GF-D8 (cell line): ENCODE data around the gene CSF1R.
A peak's percentile ranks its signal among the peaks of the same experiment; 100 is the strongest.
"Not testable (repeated sequence)": the region's sequence is repeated elsewhere in the genome, so short reads cannot be mapped to it uniquely, and the experiment has no call there.

Experiments used
- DNase-seq: peaks from one replicate; lab custom pipeline; 2025; lab: John Stamatoyannopoulos, UW

Gene CSF1R

DNA sequence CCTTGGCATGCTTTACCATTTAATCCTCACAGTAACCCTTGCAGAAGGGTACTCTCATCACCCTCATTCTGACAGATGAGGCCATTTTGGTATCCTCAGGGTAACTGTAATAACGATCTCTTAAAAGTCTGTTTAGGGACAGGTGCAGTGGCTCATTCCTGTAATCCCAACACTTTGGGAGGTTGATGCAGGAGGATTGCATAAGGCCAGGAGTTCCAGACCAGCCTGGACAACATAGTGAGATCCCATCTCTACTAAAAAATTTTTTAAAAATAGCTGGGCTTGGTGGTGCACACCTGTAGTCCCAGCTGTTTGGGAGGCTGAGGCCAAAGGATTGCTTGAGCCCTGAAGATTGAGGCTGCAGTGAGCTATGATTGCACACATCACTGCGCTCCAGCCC lies 31.8 kb downstream of the CSF1R start:
- no peak for DNase-seq

DNA sequence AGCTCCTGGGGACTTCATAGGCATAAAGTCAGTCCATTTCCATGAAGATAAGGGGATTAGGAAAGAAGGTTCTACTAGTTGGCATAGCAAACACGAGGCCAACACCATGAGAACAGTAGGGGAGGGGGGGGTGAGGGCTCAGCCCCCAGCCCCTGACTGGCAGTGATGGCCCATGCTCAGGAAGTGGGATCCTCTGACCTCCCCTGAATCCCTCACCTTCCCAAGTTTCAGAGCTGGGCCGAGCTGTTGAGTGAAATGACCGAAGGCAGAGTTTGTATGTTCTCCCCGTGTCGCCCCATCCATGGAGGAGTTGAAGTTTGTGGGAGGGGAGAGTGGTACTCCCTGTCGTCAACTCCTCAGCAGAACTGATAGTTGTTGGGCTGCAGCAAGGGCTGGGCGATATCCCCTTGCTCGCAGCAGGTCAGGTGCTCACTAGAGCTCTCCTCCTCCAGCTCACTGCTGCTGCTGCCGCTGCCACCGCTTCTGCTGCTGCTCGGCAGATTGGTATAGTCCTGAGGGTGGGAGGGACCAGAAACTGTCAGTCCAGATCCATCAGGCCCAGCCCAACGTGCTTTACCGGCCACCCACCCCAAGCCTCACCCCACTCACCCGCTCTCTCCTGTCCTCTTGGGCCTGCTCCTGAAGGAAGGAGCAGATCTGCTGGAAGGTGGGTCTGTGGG lies 32.5 kb downstream of the CSF1R start:
- DNase-seq = no peak

DNA sequence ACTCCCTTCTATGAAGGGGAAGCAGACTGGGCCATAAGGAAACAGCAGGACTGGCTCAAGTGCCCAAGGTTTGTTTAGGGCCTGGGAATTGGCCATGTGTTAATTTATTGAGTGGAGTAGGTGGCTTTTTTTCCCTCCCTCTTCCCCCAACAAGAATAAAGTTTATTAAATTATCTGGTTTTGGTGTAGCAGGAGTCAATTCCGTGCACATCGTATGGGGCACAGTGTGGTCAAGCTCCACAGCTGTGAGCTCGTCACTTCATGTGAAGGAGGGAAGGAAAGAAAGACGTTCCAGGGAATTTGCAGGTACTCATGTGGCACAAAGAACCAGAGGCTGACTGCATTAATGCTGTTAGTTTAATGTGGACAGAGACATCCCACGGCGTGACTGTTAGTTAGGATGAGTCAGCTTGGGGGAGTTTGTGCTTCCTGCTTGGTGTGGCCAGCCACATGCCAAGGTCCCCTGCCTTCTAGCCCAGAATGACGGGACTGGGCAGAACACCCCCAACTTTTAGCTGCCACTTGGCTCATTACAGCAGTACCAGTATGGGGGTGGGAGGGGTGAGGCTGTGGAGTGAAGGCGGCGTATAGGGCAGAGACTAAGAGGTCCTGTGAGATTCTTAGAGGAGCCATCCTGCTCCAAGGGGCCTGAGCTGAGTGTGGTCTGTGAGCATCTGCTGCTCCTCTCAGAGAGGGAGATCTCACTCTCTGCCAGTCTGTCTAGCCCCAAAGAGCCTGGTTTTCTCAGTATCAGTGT lies 33.2 kb downstream of the CSF1R start:
- no peak for DNase-seq

- no peak for DNase-seq
Measured at GRCh38 chr5:150052226-150052955, 34.0 kb downstream of the CSF1R start.

DNA sequence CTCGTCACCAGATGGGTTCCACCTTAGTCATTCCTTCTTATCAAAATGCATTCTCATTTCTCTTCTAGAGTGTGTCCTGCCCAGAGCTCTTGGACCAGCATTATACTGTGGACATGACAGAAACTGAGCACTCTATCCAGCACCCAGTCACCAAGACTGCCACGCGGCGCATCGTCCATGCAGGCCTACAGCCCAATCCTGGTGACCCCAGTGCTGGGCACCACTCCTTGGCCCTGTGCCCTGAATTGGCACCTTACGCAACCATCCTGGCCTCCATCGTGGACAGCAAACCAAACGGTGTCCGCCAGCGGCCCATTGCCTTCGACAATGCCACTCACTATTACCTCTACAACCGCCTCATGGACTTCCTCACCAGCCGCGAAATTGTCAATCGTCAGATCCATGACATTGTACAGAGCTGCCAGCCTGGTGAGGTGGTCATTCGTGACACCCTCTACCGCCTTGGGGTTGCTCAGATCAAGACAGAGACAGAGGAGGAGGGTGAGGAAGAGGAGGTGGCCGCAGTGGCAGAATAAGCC lies 34.6 kb downstream of the CSF1R start:
- DNase-seq = no peak

- DNase-seq = not testable (repeated sequence)
Measured at GRCh38 chr5:150050172-150050811, 36.1 kb downstream of the CSF1R start.

- DNase-seq = no peak
Measured at GRCh38 chr5:150046031-150046430, 40.3 kb downstream of the CSF1R start.

DNA sequence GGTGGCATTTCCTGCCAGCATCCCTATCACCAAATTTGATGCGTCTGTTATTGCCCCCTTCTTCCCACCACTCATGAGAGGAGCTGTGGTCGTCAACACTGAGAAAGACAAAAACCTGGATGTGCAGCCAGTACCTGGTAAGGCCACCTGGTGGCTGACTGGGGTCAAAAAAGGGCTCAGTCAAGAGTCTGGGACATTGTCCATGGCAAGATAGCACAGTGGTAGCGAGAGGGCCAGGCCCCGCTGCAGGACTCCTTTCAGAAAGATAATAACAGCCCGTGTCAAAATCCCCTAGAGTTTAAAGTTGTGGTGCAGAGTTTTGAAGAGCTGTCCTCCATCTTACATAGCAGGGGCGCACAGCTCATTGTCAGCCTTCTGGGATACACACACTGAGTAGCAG lies 40.8 kb downstream of the CSF1R start:
- DNase-seq = no peak

DNA sequence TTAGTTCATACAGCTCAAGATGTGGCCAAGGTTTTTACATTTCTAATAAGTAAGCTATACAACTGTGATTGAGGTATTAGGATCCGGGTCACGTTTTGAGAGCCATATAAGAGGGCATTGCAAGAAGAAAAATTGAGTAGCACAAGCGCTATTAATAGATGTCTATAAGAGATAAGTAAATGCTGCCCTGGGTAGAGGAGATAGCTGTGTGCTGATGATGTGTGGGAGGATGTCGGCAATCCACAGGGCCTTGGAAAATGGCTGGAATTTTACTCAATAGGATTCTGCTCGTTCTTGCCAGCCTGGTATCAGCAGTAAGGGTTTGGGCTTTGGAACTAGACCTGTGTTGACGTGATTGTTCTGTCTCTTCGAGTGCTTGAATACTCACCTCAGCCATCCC lies 41.6 kb downstream of the CSF1R start:
- no peak for DNase-seq

- no peak for DNase-seq
Measured at GRCh38 chr5:150044329-150044681, 42.0 kb downstream of the CSF1R start.

DNA sequence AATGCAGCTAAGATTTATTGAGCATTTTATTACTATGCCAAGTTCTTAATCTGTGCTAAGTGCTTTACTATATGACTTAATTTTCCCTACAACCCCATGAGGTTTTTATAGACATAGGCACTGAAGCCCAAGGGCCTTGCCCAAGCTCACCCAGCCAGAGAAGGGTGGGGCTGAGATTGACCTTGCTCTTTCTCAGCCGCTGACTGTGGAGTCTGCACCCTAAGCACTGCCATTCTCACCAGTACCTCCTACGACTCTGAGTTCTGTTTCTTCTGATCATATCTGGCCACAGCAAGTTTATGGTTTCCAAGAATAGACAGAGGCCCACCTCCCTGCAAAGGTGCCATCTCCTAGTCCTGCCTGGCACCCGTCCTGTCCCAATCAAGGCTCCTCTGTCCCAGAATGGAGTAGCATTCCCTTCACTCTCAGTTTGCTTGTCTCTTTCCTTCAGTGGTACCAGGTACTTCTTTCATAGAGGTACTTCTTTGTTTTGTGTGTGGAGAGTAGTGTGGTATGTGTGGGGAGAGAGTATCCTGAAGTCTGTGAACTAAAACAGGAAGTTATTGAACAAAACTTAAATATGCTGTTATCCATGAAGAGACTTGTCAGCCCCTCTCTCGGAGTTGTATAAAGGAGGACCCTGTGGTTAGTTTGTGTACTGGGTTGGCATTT lies 42.6 kb downstream of the CSF1R start:
- peak; percentile 26 for DNase-seq

GRCh38 chr5:150042459-150042858 lies 43.9 kb downstream of the CSF1R start:
- no peak for DNase-seq

GRCh38 chr5:150038547-150038946 lies 47.8 kb downstream of the CSF1R start:
- DNase-seq = no peak

GRCh38 chr5:150036513-150036912 lies 49.8 kb downstream of the CSF1R start:
- DNase-seq = no peak

GRCh38 chr5:150035139-150035895 lies 51.0 kb downstream of the CSF1R start:
- DNase-seq = no peak

DNA sequence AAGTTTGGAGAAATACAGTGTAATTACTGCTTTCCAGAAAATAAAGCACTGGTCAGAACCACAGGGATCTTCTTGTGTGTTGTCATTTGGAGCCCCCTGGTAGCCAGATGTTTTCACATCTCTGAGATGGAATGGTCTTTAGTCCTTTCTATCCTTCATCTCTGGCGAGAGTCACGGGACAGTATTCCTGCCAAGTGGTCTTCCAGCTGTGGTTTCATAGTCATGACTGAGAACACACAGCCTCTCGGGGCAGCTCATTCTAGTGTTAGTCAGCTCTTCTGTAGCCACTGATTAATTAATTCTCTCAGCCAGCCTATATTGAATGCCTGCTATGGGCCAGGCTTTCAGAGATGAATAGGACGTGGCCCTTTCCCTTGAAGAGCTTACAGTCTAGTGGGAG lies 51.7 kb downstream of the CSF1R start:
- DNase-seq = no peak

DNA sequence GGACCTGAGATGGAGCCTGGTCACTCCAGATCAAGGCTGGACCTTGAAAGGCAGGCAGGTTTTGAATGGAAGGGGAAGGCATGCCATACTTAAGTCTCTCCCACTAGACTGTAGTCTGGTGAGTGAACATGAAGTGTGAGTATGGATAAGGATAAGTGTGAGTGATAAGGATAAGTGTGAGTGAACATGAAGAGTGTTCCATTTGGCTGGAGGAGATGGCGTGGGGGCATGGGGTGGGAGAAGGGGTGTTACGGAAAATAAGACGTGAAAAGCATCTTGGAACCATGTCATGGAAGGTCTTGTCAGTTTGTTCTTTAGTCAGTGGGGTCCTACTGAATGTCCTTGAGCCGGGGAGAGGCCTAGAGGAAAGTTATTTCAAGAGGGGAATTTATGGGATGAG lies 53.0 kb downstream of the CSF1R start:
- DNase-seq = no peak

DNA sequence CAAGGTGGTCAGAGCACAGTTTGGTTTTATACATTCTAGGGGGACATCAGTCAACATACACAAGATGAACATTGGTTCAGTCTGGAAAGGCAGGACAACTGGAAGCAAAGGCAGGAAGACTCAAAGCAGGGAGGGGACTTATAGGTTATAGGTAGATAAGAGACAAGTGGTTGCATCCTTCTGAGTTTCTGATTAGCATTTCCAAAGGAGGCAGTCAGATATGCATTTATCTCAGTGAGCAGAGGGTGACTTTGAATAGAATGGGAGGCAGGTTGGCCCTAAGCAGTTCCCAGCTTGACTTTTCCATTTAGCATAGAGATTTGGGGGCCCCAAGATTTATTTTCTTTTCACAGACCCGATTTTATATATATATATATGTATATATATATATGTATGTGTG lies 58.3 kb downstream of the CSF1R start:
- DNase-seq = not testable (repeated sequence)

- no peak for DNase-seq
Measured at GRCh38 chr5:150026682-150027172, 59.6 kb downstream of the CSF1R start.

DNA sequence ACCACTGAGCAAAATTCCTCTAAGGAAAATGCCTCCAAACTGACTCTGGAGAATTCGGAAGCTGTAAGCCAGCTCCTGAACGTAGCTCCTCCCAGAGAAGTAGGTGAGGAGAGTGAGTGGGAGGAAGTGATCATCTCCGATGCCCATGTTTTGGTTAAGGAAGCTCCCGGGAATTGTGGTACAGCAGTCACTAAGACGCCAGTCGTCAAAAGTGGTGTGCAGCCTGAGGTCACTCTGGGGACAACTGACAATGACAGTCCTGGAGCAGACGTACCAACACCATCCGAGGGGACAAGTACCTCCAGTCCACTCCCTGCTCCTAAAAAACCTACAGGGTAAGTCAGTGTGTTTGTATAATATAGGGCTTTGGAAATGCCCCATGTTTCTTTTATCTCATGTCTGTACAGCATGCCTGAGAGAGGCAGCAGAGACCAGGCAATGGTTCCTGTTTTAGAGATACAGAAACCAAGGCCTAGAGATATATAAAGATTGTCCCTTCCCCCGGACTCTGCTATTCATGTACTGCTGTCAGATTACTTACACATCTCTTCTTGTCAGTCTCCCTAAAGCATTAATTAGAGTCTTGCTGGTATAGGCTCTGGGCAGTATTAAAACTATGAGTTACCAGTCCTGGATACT lies 61.9 kb downstream of the CSF1R start:
- no peak for DNase-seq
